Right hindlimb (tissue), 1 donor: ENCODE data around the gene FOSL1.
A peak's percentile ranks its signal among the peaks of the same experiment; 100 is the strongest.

Experiments used
- DNase-seq: peaks from one replicate; pipeline ENCODE4 v3.0.0-alpha.2; 2018

The FOSL1 gene

GRCh38 chr11:65919573-65920371 is 19.6 kb upstream of the FOSL1 start:
- DNase-seq: peak; percentile 57

- peak; percentile 99 for DNase-seq
Measured at GRCh38 chr11:65919141-65919572, 19.0 kb upstream of the FOSL1 start, which contains the start of gene DRAP1. Gene DRAP1 (plus strand): TSS chr11:65919426. CDS start chr11:65919502, 76 bp downstream.

- no peak for DNase-seq
Measured at GRCh38 chr11:65918211-65919140, 18.3 kb upstream of the FOSL1 start, which contains the start of gene C11orf68. Gene C11orf68 (minus strand): TSS chr11:65919062. CDS start chr11:65919031, 31 bp downstream.

DNA sequence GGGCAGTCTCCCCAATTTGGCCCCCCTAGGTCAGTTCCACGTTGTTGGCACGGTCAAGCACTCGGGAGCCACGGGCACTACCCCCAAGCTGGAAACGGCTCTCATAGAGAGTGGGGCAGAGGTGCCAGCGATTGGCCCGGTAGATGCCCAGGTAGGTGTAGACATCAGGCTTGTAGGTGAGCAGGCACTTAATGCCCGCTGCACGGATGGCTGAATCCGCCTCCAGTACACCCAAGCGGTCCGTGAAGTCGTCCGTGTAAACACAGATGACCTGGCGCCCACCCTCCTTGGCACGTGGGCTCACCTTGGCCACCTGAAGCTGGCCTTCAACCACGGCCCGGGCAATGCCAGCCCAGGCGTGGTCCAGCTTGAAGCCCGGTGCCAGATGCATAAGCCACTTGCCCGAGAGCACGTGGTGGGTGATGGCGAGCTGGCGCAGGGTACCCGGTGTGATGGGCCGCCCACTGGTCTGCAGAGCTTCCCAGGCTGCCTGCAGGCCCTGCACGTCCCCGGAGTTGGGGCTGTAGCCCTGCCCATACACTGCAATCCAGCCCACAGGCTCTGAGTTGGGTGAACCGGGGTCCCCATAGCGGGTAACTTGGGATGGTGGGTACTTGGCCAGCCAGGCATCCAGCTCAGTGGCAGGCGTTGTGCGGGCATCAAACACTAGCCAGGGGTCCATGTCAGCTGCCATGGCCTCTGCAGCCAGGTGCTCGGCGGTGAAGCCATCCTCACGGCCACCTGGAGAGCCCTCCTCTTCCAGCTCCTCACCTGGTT is 17.4 kb upstream of the FOSL1 start:
- no peak for DNase-seq

DNA sequence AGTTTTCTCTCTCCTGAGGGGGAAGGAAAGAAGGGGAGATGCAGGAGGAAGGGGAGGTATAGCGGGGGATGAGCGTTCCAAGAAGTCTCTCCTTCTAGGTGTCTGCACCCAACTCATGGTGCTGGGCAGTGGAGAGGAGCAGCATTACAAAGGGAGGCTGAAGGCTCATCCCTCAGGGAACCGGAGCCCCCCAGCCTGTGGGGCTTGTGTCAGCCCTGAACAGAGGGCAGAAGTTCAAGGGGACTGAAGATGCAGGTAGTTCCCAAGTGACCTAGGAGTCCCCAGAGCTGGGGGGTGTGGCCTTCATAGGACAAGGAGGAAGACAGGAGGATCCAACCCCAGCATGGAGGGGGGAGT is 16.9 kb upstream of the FOSL1 start:
- no peak for DNase-seq

GRCh38 chr11:65916391-65916790 is 16.2 kb upstream of the FOSL1 start:
- DNase-seq: no peak

GRCh38 chr11:65915821-65916251 is 15.6 kb upstream of the FOSL1 start:
- DNase-seq: no peak

DNA sequence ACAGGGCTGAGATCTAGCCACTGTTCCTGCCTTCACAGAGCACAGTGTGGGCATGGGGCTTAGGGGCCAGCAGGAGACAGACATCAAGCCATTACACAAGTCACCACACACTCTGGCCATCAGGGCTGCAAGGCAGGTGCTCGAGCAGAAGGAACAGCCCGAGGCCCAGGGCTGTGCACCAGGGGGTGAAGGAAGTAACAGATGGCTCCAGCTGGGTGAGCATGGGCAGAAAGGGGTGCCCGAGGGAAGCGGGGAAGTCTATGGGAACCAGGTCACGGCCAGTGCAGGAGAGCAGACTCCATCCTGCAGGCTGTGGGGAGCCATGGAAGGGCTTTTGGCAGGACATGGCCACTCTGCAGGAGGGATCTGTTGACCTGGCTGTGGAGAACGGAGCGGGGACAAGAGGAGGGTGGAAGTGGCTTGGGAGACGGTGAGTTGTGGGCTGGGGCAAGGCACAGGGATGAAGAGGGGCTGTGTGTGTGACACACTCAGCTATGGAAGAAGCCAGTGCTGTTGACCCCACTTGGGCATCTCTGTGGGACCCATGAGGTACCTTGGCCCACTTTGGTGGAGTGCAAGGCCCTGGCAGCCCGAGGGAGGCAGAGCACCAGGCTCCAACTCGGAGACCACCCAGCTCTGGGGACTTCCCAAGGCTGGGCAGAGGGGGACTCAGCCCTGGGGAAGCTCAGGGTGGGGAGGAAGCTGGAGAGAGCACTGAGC is 15.1 kb upstream of the FOSL1 start:
- no peak for DNase-seq

- DNase-seq: no peak
Measured at GRCh38 chr11:65912845-65913244, 12.7 kb upstream of the FOSL1 start.

DNA sequence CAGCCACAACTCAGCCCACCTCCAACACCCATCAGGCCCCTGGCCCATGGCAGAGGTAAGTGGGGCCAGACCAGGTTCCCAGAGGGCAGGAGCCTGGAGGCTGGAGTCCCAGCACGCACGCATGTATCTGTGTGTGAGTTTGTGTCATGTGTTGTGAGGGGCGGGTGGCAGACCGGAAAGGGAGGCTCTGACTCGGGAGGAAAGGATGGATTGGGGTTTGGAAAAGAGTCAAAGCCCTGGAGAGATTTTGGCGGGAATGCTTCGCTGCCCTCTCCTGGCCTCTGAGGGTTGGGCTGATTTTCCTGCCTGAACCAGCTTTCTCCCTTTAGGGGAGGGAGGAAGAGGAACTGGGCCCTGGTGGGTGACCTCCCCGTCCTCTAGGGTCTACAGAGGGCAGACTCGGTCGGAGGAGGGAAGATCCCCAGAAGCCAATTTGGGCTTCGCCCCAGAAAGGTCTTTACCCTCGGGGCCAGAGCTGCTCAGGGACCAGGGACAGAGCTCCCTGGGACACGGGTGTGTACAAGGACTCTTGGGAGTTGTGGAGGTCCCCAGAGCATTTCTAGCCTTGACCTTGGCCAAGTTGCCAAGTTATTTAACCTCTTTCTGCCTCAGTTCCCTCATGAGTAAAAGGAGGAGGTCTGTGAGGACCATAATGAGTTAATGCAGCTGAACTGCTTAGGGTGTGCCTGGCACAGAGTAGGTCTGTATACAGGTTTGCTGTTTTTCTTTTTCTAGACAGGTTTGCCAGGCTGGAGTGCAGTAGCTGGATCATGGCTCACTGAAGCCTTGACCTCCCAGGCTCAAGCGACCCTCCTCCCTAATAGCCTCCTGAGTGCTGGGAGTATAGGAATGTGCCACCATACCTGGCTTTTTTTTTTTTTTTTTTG is 11.7 kb upstream of the FOSL1 start:
- DNase-seq: peak; percentile 76

GRCh38 chr11:65907878-65908277 is 7.7 kb upstream of the FOSL1 start:
- no peak for DNase-seq

DNA sequence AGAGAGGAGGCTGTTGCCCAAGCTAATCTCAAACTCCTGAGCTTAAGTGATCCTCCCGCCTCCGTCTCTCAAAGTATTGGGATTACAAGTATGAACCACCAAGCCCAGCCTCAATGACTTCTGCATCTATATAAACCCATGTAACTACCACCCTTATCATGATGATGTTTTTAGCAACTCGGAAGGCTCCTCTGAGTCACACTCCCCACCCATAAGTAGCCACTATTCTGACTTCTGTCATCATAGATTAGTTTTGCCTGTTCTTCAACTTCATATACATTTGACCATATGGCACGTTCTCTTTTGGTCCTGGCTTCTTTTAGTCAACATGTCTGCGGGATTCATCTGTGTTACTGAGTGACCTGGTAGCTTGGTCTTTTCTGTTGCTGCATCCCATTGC is 6.4 kb upstream of the FOSL1 start:
- no peak for DNase-seq

- DNase-seq: no peak
Measured at GRCh38 chr11:65903715-65904114, 3.5 kb upstream of the FOSL1 start.

DNA sequence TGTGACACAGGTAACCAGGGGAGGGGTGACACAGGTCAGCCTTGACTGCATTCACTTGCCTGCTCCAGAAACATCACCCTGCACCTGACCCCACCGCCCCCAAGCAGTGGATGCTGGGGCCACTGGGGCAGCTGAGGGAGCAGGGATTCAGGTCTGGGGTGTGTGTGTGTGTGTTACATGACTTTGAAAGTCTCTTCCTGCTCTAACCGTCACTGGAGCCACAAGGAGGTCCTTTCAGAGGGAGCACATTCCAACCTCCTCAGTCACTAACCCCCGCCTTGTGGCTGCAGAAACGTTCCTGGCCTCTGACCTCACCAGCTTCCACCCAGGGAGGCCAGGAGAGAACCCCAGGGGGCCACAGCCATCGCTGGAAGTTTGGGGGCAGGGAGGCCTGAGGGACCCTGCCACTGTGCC is 2.9 kb upstream of the FOSL1 start:
- DNase-seq: no peak

DNA sequence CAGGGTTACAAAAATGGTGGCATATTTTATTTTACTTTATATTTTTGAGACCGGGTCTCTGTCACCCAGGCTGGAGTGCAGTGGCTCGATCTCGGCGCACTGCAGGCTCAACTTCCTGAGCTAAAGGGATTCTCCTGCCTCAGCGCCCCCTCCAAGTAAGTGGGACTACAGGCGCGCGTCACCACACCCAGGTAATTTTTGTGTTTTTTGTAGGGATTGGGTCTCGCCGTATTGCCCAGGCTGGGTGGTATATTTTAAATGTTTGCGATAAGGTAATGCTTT is 652 bp upstream of the FOSL1 start:
- no peak for DNase-seq

DNA sequence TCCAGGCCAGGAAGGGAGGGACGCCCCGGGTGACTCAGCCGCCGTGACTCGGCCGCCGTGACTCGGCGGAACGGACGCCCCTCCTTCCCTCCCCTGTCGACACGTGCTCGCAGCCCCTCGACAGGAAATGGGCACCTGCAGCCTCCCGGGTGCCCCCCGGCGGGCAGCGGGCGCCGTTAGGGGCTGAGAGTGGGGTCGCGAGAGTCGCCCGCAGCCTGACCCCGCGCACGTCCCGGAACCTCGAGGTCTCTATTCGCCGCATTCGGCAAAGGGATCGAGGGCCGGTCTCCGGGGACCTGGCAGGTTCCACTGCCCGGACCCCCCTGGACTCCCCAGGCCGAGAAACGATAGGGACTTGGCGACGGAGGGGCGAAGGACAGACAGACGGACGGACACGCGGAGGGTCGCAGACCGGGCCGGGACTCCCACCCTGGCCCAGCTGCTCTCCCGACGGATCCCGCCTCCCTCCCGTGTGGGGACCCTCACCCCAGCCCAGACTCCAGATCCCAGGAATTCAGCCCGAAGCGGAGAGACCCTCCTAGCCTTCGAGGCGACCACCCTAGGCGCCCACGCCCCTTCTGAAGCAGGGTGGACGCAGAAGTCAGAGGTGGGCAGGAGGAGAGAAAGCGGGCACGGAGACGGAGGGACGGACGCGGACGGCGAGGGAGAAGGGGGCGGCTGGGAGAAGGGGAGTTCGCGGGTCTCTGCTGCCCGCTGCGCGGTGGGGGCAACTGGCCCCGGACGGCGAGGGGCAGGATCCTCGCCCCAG is 648 bp downstream of the FOSL1 start:
- peak; percentile 34 for DNase-seq

- no peak for DNase-seq
Measured at GRCh38 chr11:65898656-65899355, 1.4 kb downstream of the FOSL1 start.

- no peak for DNase-seq
Measured at GRCh38 chr11:65897020-65897471, 3.1 kb downstream of the FOSL1 start.
